CD14-positive monocyte (primary cell): ENCODE measurements around the gene STEEP1. TPM values are rescaled to one million over a fixed set of nuclear protein-coding genes. Genes with fewer than 3 reads are reported as not detected.

Experiments used
- DNase-seq, 3 donors: peaks; one replicate each; pipeline ENCODE4 v3.0.0-alpha.2; 2011 to 2022
- H2AFZ ChIP-seq: 2 replicates; pipeline ENCODE4 v1.6.0; 2012; ENCODE audit warnings: mild to moderate bottlenecking, low read depth, low read length, inconsistent platforms; ENCODE audit not compliant: insufficient read depth, poor library complexity, severe bottlenecking
- H3K27ac ChIP-seq, 2 donors: 1 replicate in 1 of 2; 2 replicates in 1 of 2; pipeline ENCODE4 v1.5.1; 2012 to 2013; ENCODE audit warnings: low read length in 2 of 2, control low read depth in 1 of 2, inconsistent platforms in 1 of 2, low read depth in 1 of 2, mild to moderate bottlenecking in 1 of 2
- H3K27me3 ChIP-seq, 2 donors: one replicate each; pipeline versions ENCODE4 v1.6.0 to v1.6.1; 2011 to 2013; ENCODE audit warnings: low read length in 2 of 2; ENCODE audit not compliant: control insufficient read depth in 2 of 2, insufficient read depth in 2 of 2
- H3K36me3 ChIP-seq, 2 donors: replicated peaks in 1 of 2; 1 replicate in 1 of 2; 2 replicates in 1 of 2; pipeline versions ENCODE4 v1.5.1 to v1.6.1; 2012 to 2013; ENCODE audit warnings: low read length in 2 of 2, control low read depth in 1 of 2, inconsistent platforms in 1 of 2, mild to moderate bottlenecking in 1 of 2; ENCODE audit not compliant: insufficient read depth in 2 of 2, control insufficient read depth in 1 of 2
- H3K4me1 ChIP-seq, 2 donors: 1 replicate in 1 of 2; 2 replicates in 1 of 2; pipeline versions ENCODE4 v1.5.1 to v1.6.1; 2012 to 2013; ENCODE audit warnings: low read length in 2 of 2, control low read depth in 1 of 2, inconsistent platforms in 1 of 2, mild to moderate bottlenecking in 1 of 2, moderate library complexity in 1 of 2; ENCODE audit not compliant: insufficient read depth in 2 of 2, control insufficient read depth in 1 of 2
- H3K4me2 ChIP-seq: replicated peaks from 2 replicates; pipeline ENCODE3; 2012; ENCODE audit warnings: low read length, moderate library complexity, mild to moderate bottlenecking; ENCODE audit not compliant: poor library complexity, severe bottlenecking; ENCODE audit errors: extremely low read depth
- H3K4me3 ChIP-seq, 3 experiments: fragments of 200-600 bp in 1 of 3; sonication (generic) in 1 of 3; replicated peaks in 1 of 3; 1 replicate in 2 of 3; 2 replicates in 1 of 3; pipeline ENCODE4 v1.5.1; 2011 to 2013; ENCODE audit warnings: low read length in 3 of 3, mild to moderate bottlenecking in 3 of 3, control low read depth in 2 of 3, low read depth in 2 of 3, inconsistent platforms in 1 of 3, moderate library complexity in 1 of 3
- H3K79me2 ChIP-seq: 2 replicates; pipeline ENCODE4 v1.6.0; 2012; ENCODE audit warnings: mild to moderate bottlenecking, control low read depth, inconsistent platforms, low read length, moderate library complexity; ENCODE audit not compliant: insufficient read depth
- H3K9ac ChIP-seq: 2 replicates; pipeline ENCODE4 v1.6.0; 2017; ENCODE audit warnings: low read length, mild to moderate bottlenecking; ENCODE audit not compliant: insufficient read depth, poor library complexity, severe bottlenecking
- H3K9me3 ChIP-seq, 2 donors: replicated peaks in 1 of 2; 1 replicate in 1 of 2; 2 replicates in 1 of 2; pipeline versions ENCODE4 v1.5.1 to v1.6.1; 2012 to 2013; ENCODE audit warnings: low read length in 2 of 2, control low read depth in 1 of 2; ENCODE audit not compliant: control insufficient read depth in 1 of 2, insufficient read depth in 1 of 2
- H4K20me1 ChIP-seq: 2 replicates; pipeline ENCODE4 v1.6.0; 2012; ENCODE audit warnings: mild to moderate bottlenecking, low read length, control low read depth, moderate library complexity; ENCODE audit not compliant: insufficient read depth
- H3K27ac Mint-ChIP-seq, 7 donors: one replicate each; pipeline ENCODE4 v1.8.0; 2020; ENCODE audit warnings: mild to moderate bottlenecking in 7 of 7, mixed read lengths in 7 of 7, moderate library complexity in 6 of 7, inconsistent platforms in 2 of 7
- H3K27me3 Mint-ChIP-seq, 3 donors: one replicate each; pipeline ENCODE4 v1.8.0; 2021 to 2022; ENCODE audit warnings: low read depth in 3 of 3, mild to moderate bottlenecking in 3 of 3, mixed read lengths in 3 of 3, moderate library complexity in 3 of 3, inconsistent platforms in 1 of 3
- H3K36me3 Mint-ChIP-seq, 2 donors: one replicate each; pipeline ENCODE4 v1.8.0; 2020; ENCODE audit warnings: mixed read lengths in 2 of 2, inconsistent platforms in 1 of 2, mild to moderate bottlenecking in 1 of 2
- H3K4me1 Mint-ChIP-seq: one replicate; pipeline ENCODE4 v1.8.0; 2020; ENCODE audit warnings: mild to moderate bottlenecking, mixed read lengths
- H3K4me3 Mint-ChIP-seq, 2 donors: one replicate each; pipeline ENCODE4 v1.8.0; 2020; ENCODE audit warnings: mild to moderate bottlenecking in 2 of 2, mixed read lengths in 2 of 2, moderate library complexity in 1 of 2
- H3K9me3 Mint-ChIP-seq, 7 donors: one replicate each; pipeline ENCODE4 v1.8.0; 2020 to 2022; ENCODE audit warnings: mixed read lengths in 7 of 7, mild to moderate bottlenecking in 6 of 7, moderate library complexity in 6 of 7, inconsistent platforms in 2 of 7
- CTCF ChIP-seq: fragments of 200-600 bp; IDR thresholded peaks from one replicate; pipeline ENCODE4 v1.8.0; 2022; ENCODE audit warnings: antibody characterized with exemption, mild to moderate bottlenecking
- WGBS: methylation state at CpG from one replicate; pipeline ENCODE4 v1.1.5; 2013; ENCODE audit warnings: missing lambda C conversion rate; ENCODE audit not compliant: insufficient coverage; 5-methylcytosine and 5-hydroxymethylcytosine counted together
- intact Hi-C, 2 donors: fragments of 100-400 bp; cut with micrococcal nuclease; formaldehyde crosslinking; loops; one replicate each; pipeline versions ENCODE4 v1.15.0 to v1.15.1; 2023
- polyA plus RNA-seq, 3 donors: library from polyadenylated mRNA; depleted of rRNA in 1 of 3; unstranded in 2 of 3; stranded (reverse) in 1 of 3; fragments of 300-500 nt in 2 of 3; fragments of >200 nt in 1 of 3; fragmentation: Illumina TruSeq in 2 of 3; gene quantifications; 1 replicate in 2 of 3; 2 replicates in 1 of 3; pipeline ENCODE4 v1.2.3, GENCODE V29; 2012 to 2021

The STEEP1 gene
- polyA plus RNA-seq, 3 donors = 10.6 to 13.2 (median 12.6) TPM

GRCh38 chrX:119523664-119524184 is 41.5 kb downstream of the STEEP1 start:
- WGBS = no CpG with 5 or more reads among the region's 1 CpG

GRCh38 chrX:119521246-119521645 is 44.0 kb downstream of the STEEP1 start:
- Mint-ChIP-seq H3K9me3 (peaks cover 0 to under 1% (median 0%) of the 10 kb centered on the region in 7 donors), H3K4me1 (peaks cover 4% of the 10 kb centered on the region), H3K27ac (no peak overlapping the region), H3K4me3 (no peak overlapping the region), H3K36me3 (no peaks in the 10 kb centered on the region), H3K27me3 (peaks cover 0 to 12% (median 6%) of the 10 kb centered on the region in 3 donors)
- Histone ChIP-seq H3K27me3 (no peaks in the 10 kb centered on the region), H3K27ac (no peak overlapping the region), H2AFZ (no peak overlapping the region), H3K79me2 (no peaks in the 10 kb centered on the region), H4K20me1 (no peaks in the 10 kb centered on the region), H3K4me3 (no peak overlapping the region), H3K9me3 (no peaks in the 10 kb centered on the region), H3K4me1 (peaks cover 3 to 4% of the 10 kb centered on the region in 2 donors), H3K4me2 (no peak overlapping the region), H3K9ac (no peak overlapping the region), H3K36me3 (no peaks in the 10 kb centered on the region)
- no CpG with 5 or more reads among the region's 6 CpGs for WGBS
- TF ChIP-seq CTCF = no peak
- intact Hi-C loops = no loop called here
- DNase-seq = no peak

More at GRCh38 chrX:119523664-119524184, 41.5 kb downstream of the STEEP1 start:
- Histone ChIP-seq H3K27me3 (no peaks in the 10 kb centered on the region), H3K4me2 (no peak overlapping the region), H3K4me1 (peaks cover 12% of the 10 kb centered on the region in 2 donors), H3K36me3 (no peaks in the 10 kb centered on the region), H2AFZ (no peak overlapping the region), H3K9me3 (no peaks in the 10 kb centered on the region), H3K4me3 (no peak overlapping the region), H4K20me1 (no peaks in the 10 kb centered on the region), H3K27ac (no peak overlapping the region), H3K79me2 (no peaks in the 10 kb centered on the region), H3K9ac (no peak overlapping the region)
- TF ChIP-seq CTCF = no peak
- peaks cover 0 to 3% (median 0%) of the 10 kb centered on the region in 7 donors for H3K9me3 Mint-ChIP-seq
- DNase-seq = no peak
- H3K27me3 Mint-ChIP-seq = peaks cover 0 to 12% (median 6%) of the 10 kb centered on the region in 3 donors
- no peak overlapping the region for H3K4me3 Mint-ChIP-seq
- intact Hi-C loops = no loop called here
- no peak overlapping the region for H3K27ac Mint-ChIP-seq
- no peaks in the 10 kb centered on the region for H3K36me3 Mint-ChIP-seq
- peaks cover 13% of the 10 kb centered on the region for H3K4me1 Mint-ChIP-seq
